DND-41 (cell line): ENCODE measurements around the gene SLC3A2.

Source experiments
- CTCF ChIP-seq: IDR thresholded peaks from 2 replicates; pipeline ENCODE4 v1.5.1; 2012; ENCODE audit warnings: borderline replicate concordance, low read length, moderate library complexity, mild to moderate bottlenecking; ENCODE audit not compliant: poor library complexity, severe bottlenecking; ENCODE audit errors: extremely low read depth
- EZH2 ChIP-seq: IDR thresholded peaks from 3 replicates; pipeline ENCODE4 v1.6.1; 2012; ENCODE audit warnings: borderline replicate concordance, low read depth, mild to moderate bottlenecking, moderate library complexity, low read length, inconsistent platforms; ENCODE audit not compliant: severe bottlenecking

- TF ChIP-seq EZH2 (no peak), CTCF (no peak)
Observed at GRCh38 chr11:62865635-62866034, 15.1 kb upstream of the SLC3A2 start.
